ENCODE measurements around the gene CFAP299.

The CFAP299 gene

GRCh38 chr4:80484712-80485111 is 149.2 kb downstream of the CFAP299 start:
- no peak overlapping the region for H3K27ac ChIP-seq (ENCODE audit: low read depth, low read length)
- H3K27me3 ChIP-seq (ENCODE audit: control insufficient read depth in 1 of 2, insufficient read depth in 2 of 2, low read length in 2 of 2): no peaks in the 10 kb centered on the region
- H3K4me1 ChIP-seq (ENCODE audit: insufficient read depth, low read length): no peaks in the 10 kb centered on the region
- H3K36me3 ChIP-seq (ENCODE audit: insufficient read depth, low read length): no peaks in the 10 kb centered on the region
- H3K4me3 ChIP-seq (ENCODE audit: low read depth in 1 of 2, low read length in 2 of 2): no peak overlapping the region
- no peaks in the 10 kb centered on the region for H3K9me3 ChIP-seq (ENCODE audit: low read length)
- H3K9ac ChIP-seq (ENCODE audit: low read length): no peak overlapping the region

GRCh38 chr4:80486603-80487002 is 151.1 kb downstream of the CFAP299 start:
- H3K9ac ChIP-seq (ENCODE audit: low read length): no peak overlapping the region
- H3K4me3 ChIP-seq (ENCODE audit: low read depth in 1 of 2, low read length in 2 of 2): no peak overlapping the region
- H3K27me3 ChIP-seq (ENCODE audit: control insufficient read depth in 1 of 2, insufficient read depth in 2 of 2, low read length in 2 of 2): no peaks in the 10 kb centered on the region
- H3K9me3 ChIP-seq (ENCODE audit: low read length): no peaks in the 10 kb centered on the region
- H3K27ac ChIP-seq (ENCODE audit: low read depth, low read length): no peak overlapping the region
- H3K4me1 ChIP-seq (ENCODE audit: insufficient read depth, low read length): no peaks in the 10 kb centered on the region
- no peaks in the 10 kb centered on the region for H3K36me3 ChIP-seq (ENCODE audit: insufficient read depth, low read length)

GRCh38 chr4:80489798-80490197 is 154.3 kb downstream of the CFAP299 start:
- Histone ChIP-seq H3K9ac (ENCODE audit: low read length) (no peak overlapping the region), H3K4me1 (ENCODE audit: insufficient read depth, low read length) (no peaks in the 10 kb centered on the region), H3K27me3 (ENCODE audit: control insufficient read depth in 1 of 2, insufficient read depth in 2 of 2, low read length in 2 of 2) (no peaks in the 10 kb centered on the region), H3K4me3 (ENCODE audit: low read depth in 1 of 2, low read length in 2 of 2) (no peak overlapping the region), H3K27ac (ENCODE audit: low read depth, low read length) (no peak overlapping the region), H3K9me3 (ENCODE audit: low read length) (no peaks in the 10 kb centered on the region), H3K36me3 (ENCODE audit: insufficient read depth, low read length) (no peaks in the 10 kb centered on the region)

GRCh38 chr4:80492761-80493160 is 157.2 kb downstream of the CFAP299 start:
- Histone ChIP-seq H3K27me3 (ENCODE audit: control insufficient read depth in 1 of 2, insufficient read depth in 2 of 2, low read length in 2 of 2) (no peaks in the 10 kb centered on the region), H3K4me3 (ENCODE audit: low read depth in 1 of 2, low read length in 2 of 2) (no peak overlapping the region), H3K9ac (ENCODE audit: low read length) (no peak overlapping the region), H3K9me3 (ENCODE audit: low read length) (no peaks in the 10 kb centered on the region), H3K4me1 (ENCODE audit: insufficient read depth, low read length) (no peaks in the 10 kb centered on the region), H3K36me3 (ENCODE audit: insufficient read depth, low read length) (no peaks in the 10 kb centered on the region), H3K27ac (ENCODE audit: low read depth, low read length) (no peak overlapping the region)

GRCh38 chr4:80495865-80496264 is 160.3 kb downstream of the CFAP299 start:
- H3K4me1 ChIP-seq (ENCODE audit: insufficient read depth, low read length): no peaks in the 10 kb centered on the region
- H3K4me3 ChIP-seq (ENCODE audit: low read depth in 1 of 2, low read length in 2 of 2): no peak overlapping the region
- no peaks in the 10 kb centered on the region for H3K27me3 ChIP-seq (ENCODE audit: control insufficient read depth in 1 of 2, insufficient read depth in 2 of 2, low read length in 2 of 2)
- no peak overlapping the region for H3K9ac ChIP-seq (ENCODE audit: low read length)
- no peaks in the 10 kb centered on the region for H3K9me3 ChIP-seq (ENCODE audit: low read length)
- no peak overlapping the region for H3K27ac ChIP-seq (ENCODE audit: low read depth, low read length)
- H3K36me3 ChIP-seq (ENCODE audit: insufficient read depth, low read length): no peaks in the 10 kb centered on the region

GRCh38 chr4:80498725-80499124 is 163.2 kb downstream of the CFAP299 start:
- no peaks in the 10 kb centered on the region for H3K36me3 ChIP-seq (ENCODE audit: insufficient read depth, low read length)
- H3K4me3 ChIP-seq (ENCODE audit: low read depth in 1 of 2, low read length in 2 of 2): no peak overlapping the region
- no peak overlapping the region for H3K9ac ChIP-seq (ENCODE audit: low read length)
- H3K9me3 ChIP-seq (ENCODE audit: low read length): no peaks in the 10 kb centered on the region
- H3K27ac ChIP-seq (ENCODE audit: low read depth, low read length): no peak overlapping the region
- no peaks in the 10 kb centered on the region for H3K4me1 ChIP-seq (ENCODE audit: insufficient read depth, low read length)
- H3K27me3 ChIP-seq (ENCODE audit: control insufficient read depth in 1 of 2, insufficient read depth in 2 of 2, low read length in 2 of 2): no peaks in the 10 kb centered on the region

GRCh38 chr4:80500613-80501012 is 165.1 kb downstream of the CFAP299 start:
- Histone ChIP-seq H3K27me3 (ENCODE audit: control insufficient read depth in 1 of 2, insufficient read depth in 2 of 2, low read length in 2 of 2) (no peaks in the 10 kb centered on the region), H3K27ac (ENCODE audit: low read depth, low read length) (no peak overlapping the region), H3K4me1 (ENCODE audit: insufficient read depth, low read length) (no peaks in the 10 kb centered on the region), H3K9me3 (ENCODE audit: low read length) (no peaks in the 10 kb centered on the region), H3K9ac (ENCODE audit: low read length) (no peak overlapping the region), H3K4me3 (ENCODE audit: low read depth in 1 of 2, low read length in 2 of 2) (no peak overlapping the region), H3K36me3 (ENCODE audit: insufficient read depth, low read length) (no peaks in the 10 kb centered on the region)

- Histone ChIP-seq H3K27me3 (ENCODE audit: control insufficient read depth in 1 of 2, insufficient read depth in 2 of 2, low read length in 2 of 2) (no peaks in the 10 kb centered on the region), H3K4me3 (ENCODE audit: low read depth in 1 of 2, low read length in 2 of 2) (no peak overlapping the region), H3K36me3 (ENCODE audit: insufficient read depth, low read length) (no peaks in the 10 kb centered on the region), H3K9me3 (ENCODE audit: low read length) (no peaks in the 10 kb centered on the region), H3K9ac (ENCODE audit: low read length) (no peak overlapping the region), H3K27ac (ENCODE audit: low read depth, low read length) (no peak overlapping the region), H3K4me1 (ENCODE audit: insufficient read depth, low read length) (no peaks in the 10 kb centered on the region)
Observed at GRCh38 chr4:80507077-80507476, 171.5 kb downstream of the CFAP299 start.

- no peaks in the 10 kb centered on the region for H3K27me3 ChIP-seq (ENCODE audit: control insufficient read depth in 1 of 2, insufficient read depth in 2 of 2, low read length in 2 of 2)
- H3K9me3 ChIP-seq (ENCODE audit: low read length): no peaks in the 10 kb centered on the region
- H3K4me1 ChIP-seq (ENCODE audit: insufficient read depth, low read length): no peaks in the 10 kb centered on the region
- no peak overlapping the region for H3K27ac ChIP-seq (ENCODE audit: low read depth, low read length)
- no peak overlapping the region for H3K4me3 ChIP-seq (ENCODE audit: low read depth in 1 of 2, low read length in 2 of 2)
- no peaks in the 10 kb centered on the region for H3K36me3 ChIP-seq (ENCODE audit: insufficient read depth, low read length)
- no peak overlapping the region for H3K9ac ChIP-seq (ENCODE audit: low read length)
Observed at GRCh38 chr4:80507507-80507906, 172.0 kb downstream of the CFAP299 start.

GRCh38 chr4:80515496-80515895 is 180.0 kb downstream of the CFAP299 start:
- no peak overlapping the region for H3K9ac ChIP-seq (ENCODE audit: low read length)

GRCh38 chr4:80521438-80521837 is 185.9 kb downstream of the CFAP299 start:
- Histone ChIP-seq H3K27me3 (ENCODE audit: control insufficient read depth in 1 of 2, insufficient read depth in 2 of 2, low read length in 2 of 2) (no peaks in the 10 kb centered on the region), H3K36me3 (ENCODE audit: insufficient read depth, low read length) (no peaks in the 10 kb centered on the region), H3K9ac (ENCODE audit: low read length) (no peak overlapping the region), H3K4me1 (ENCODE audit: insufficient read depth, low read length) (no peaks in the 10 kb centered on the region), H3K27ac (ENCODE audit: low read depth, low read length) (no peak overlapping the region), H3K9me3 (ENCODE audit: low read length) (no peaks in the 10 kb centered on the region), H3K4me3 (ENCODE audit: low read depth in 1 of 2, low read length in 2 of 2) (no peak overlapping the region)

More at GRCh38 chr4:80515496-80515895, 180.0 kb downstream of the CFAP299 start:
- H3K4me1 ChIP-seq (ENCODE audit: insufficient read depth, low read length): no peaks in the 10 kb centered on the region
- no peaks in the 10 kb centered on the region for H3K27me3 ChIP-seq (ENCODE audit: control insufficient read depth in 1 of 2, insufficient read depth in 2 of 2, low read length in 2 of 2)
- H3K27ac ChIP-seq (ENCODE audit: low read depth, low read length): no peak overlapping the region
- H3K9me3 ChIP-seq (ENCODE audit: low read length): no peaks in the 10 kb centered on the region
- H3K36me3 ChIP-seq (ENCODE audit: insufficient read depth, low read length): no peaks in the 10 kb centered on the region
- no peak overlapping the region for H3K4me3 ChIP-seq (ENCODE audit: low read depth in 1 of 2, low read length in 2 of 2)

- no peaks in the 10 kb centered on the region for H3K27me3 ChIP-seq (ENCODE audit: control insufficient read depth in 1 of 2, insufficient read depth in 2 of 2, low read length in 2 of 2)
- H3K4me3 ChIP-seq (ENCODE audit: low read depth in 1 of 2, low read length in 2 of 2): no peak overlapping the region
- H3K9ac ChIP-seq (ENCODE audit: low read length): no peak overlapping the region
- no peak overlapping the region for H3K27ac ChIP-seq (ENCODE audit: low read depth, low read length)
- H3K36me3 ChIP-seq (ENCODE audit: insufficient read depth, low read length): no peaks in the 10 kb centered on the region
- H3K4me1 ChIP-seq (ENCODE audit: insufficient read depth, low read length): no peaks in the 10 kb centered on the region
- H3K9me3 ChIP-seq (ENCODE audit: low read length): no peaks in the 10 kb centered on the region
Observed at GRCh38 chr4:80526697-80527096, 191.2 kb downstream of the CFAP299 start.
